HEK293 (cell line): ENCODE results near the gene KCNE3.

ENCODE experiments used
- FEZF1 ChIP-seq: fragments of 450-650 bp; formaldehyde crosslinking; IDR thresholded peaks from 2 replicates; pipeline ENCODE4 v1.5.1; 2016; ENCODE audit warnings: missing biosample characterization, missing genetic modification characterization
- HOXC10 ChIP-seq: sonication (generic); formaldehyde crosslinking; IDR thresholded peaks from 2 replicates; pipeline ENCODE4 v1.8.1; 2023; ENCODE audit warnings: mild to moderate bottlenecking, missing genetic modification reagents
- PBX3 ChIP-seq: sonication (generic); formaldehyde crosslinking; IDR thresholded peaks from 2 replicates; pipeline ENCODE4 v1.8.1; 2022; ENCODE audit warnings: mild to moderate bottlenecking, moderate library complexity, missing genetic modification reagents
- SALL2 ChIP-seq: fragments of 450-650 bp; formaldehyde crosslinking; IDR thresholded peaks from 2 replicates; pipeline ENCODE4 v1.5.0; 2017; ENCODE audit warnings: missing biosample characterization, mild to moderate bottlenecking, missing genetic modification characterization, borderline replicate concordance
- ZNF239 ChIP-seq: fragments of 450-650 bp; formaldehyde crosslinking; IDR thresholded peaks from 2 replicates; pipeline ENCODE4 v1.5.1; 2016; ENCODE audit warnings: missing biosample characterization, missing genetic modification characterization
- ZNF416 ChIP-seq: fragments of 450-650 bp; formaldehyde crosslinking; IDR thresholded peaks from 2 replicates; pipeline ENCODE4 v1.5.1; 2016; ENCODE audit warnings: missing biosample characterization, missing genetic modification characterization
- ZNF48 ChIP-seq: fragments of 450-650 bp; formaldehyde crosslinking; IDR thresholded peaks from 2 replicates; pipeline ENCODE4 v1.5.1; 2016; ENCODE audit warnings: missing biosample characterization, missing genetic modification characterization
- ZSCAN23 ChIP-seq: fragments of 450-650 bp; formaldehyde crosslinking; IDR thresholded peaks from 2 replicates; pipeline ENCODE4 v1.5.1; 2016; ENCODE audit warnings: missing biosample characterization, missing genetic modification characterization
- TF ChIP-seq, protein P1 (sequence below): fragments of 450-650 bp; formaldehyde crosslinking; IDR thresholded peaks from 2 replicates; pipeline ENCODE4 v1.5.1; 2016; ENCODE audit warnings: missing biosample characterization, missing genetic modification characterization

DNA sequence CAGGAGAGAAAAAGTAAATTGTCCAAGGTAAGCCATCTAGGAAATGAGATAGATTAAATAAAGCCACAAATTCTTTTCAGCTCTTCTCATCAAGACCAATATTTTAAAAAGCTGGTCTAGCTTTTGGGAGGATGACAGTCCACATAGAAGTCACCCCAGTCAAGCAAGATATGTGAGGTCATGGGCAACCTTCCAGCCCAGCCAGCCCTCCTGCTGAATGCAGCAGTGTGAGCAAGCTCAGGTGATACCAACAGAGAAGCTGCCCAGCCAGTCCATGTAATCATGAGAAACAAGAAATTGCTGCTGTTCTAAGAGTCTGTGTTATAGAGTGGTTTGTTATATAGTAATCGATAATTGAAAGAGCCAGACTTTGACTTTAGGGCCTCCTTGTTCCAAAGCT is 28.7 kb downstream of the KCNE3 start:
- TF ChIP-seq ZNF239, result no peak
- TF ChIP-seq, protein P1, sequence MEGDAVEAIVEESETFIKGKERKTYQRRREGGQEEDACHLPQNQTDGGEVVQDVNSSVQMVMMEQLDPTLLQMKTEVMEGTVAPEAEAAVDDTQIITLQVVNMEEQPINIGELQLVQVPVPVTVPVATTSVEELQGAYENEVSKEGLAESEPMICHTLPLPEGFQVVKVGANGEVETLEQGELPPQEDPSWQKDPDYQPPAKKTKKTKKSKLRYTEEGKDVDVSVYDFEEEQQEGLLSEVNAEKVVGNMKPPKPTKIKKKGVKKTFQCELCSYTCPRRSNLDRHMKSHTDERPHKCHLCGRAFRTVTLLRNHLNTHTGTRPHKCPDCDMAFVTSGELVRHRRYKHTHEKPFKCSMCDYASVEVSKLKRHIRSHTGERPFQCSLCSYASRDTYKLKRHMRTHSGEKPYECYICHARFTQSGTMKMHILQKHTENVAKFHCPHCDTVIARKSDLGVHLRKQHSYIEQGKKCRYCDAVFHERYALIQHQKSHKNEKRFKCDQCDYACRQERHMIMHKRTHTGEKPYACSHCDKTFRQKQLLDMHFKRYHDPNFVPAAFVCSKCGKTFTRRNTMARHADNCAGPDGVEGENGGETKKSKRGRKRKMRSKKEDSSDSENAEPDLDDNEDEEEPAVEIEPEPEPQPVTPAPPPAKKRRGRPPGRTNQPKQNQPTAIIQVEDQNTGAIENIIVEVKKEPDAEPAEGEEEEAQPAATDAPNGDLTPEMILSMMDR (tag by site-specific recombination), result no peak
- no peak for TF ChIP-seq ZNF416
- TF ChIP-seq ZNF48, result no peak
- TF ChIP-seq FEZF1 (tag by site-specific recombination), result no peak
- TF ChIP-seq HOXC10 (CRISPR knock-in tag), result no peak
- no peak for TF ChIP-seq PBX3 (CRISPR knock-in tag)
- TF ChIP-seq SALL2 (tag by site-specific recombination), result no peak
- no peak for TF ChIP-seq ZSCAN23 (tag by site-specific recombination)
